Astrocyte (in vitro differentiated cells and primary cell): ENCODE measurements around the gene KRT72. TPM values are rescaled to one million over a fixed set of nuclear protein-coding genes. Genes with fewer than 3 reads are reported as not detected.

Experiments
- DNase-seq: peaks from one replicate; pipeline ENCODE4 v3.0.0-alpha.2; 2010; ENCODE audit warnings: low read depth
- FAIRE-seq: peaks from 2 replicates; lab custom pipeline; 2011; peaks lifted over from hg19 to GRCh38; lab: Jason Lieb, UNC
- H2AFZ ChIP-seq: 2 replicates; pipeline ENCODE4 v1.6.0; 2012; ENCODE audit warnings: low read depth, low read length, inconsistent platforms
- H3K27ac ChIP-seq: 2 replicates; pipeline ENCODE4 v1.5.1; 2011; ENCODE audit warnings: low read depth, low read length, inconsistent platforms
- H3K27me3 ChIP-seq: 2 replicates; pipeline ENCODE4 v1.6.0; 2011; ENCODE audit warnings: low read length, inconsistent platforms; ENCODE audit not compliant: insufficient read depth
- H3K36me3 ChIP-seq: 2 replicates; pipeline ENCODE4 v1.5.1; 2011; ENCODE audit warnings: low read length, inconsistent platforms; ENCODE audit not compliant: insufficient read depth
- H3K4me1 ChIP-seq: 2 replicates; pipeline ENCODE4 v1.5.1; 2011; ENCODE audit warnings: low read length, inconsistent platforms; ENCODE audit not compliant: insufficient read depth
- H3K4me2 ChIP-seq: 2 replicates; pipeline ENCODE4 v1.6.0; 2012; ENCODE audit warnings: low read length, inconsistent platforms
- H3K4me3 ChIP-seq: 2 replicates; pipeline ENCODE4 v1.5.1; 2011; ENCODE audit warnings: low read depth, mild to moderate bottlenecking, low read length, inconsistent platforms; ENCODE audit not compliant: insufficient read depth
- H3K79me2 ChIP-seq: 2 replicates; pipeline ENCODE4 v1.6.0; 2012; ENCODE audit warnings: mild to moderate bottlenecking, low read length, inconsistent platforms; ENCODE audit not compliant: insufficient read depth
- H3K9ac ChIP-seq: 2 replicates; pipeline ENCODE4 v1.6.0; 2012; ENCODE audit warnings: mild to moderate bottlenecking, low read length, inconsistent platforms
- H3K9me3 ChIP-seq: 2 replicates; pipeline ENCODE4 v1.5.1; 2012; ENCODE audit warnings: low read depth, mild to moderate bottlenecking, low read length, inconsistent platforms; ENCODE audit not compliant: insufficient read depth
- H4K20me1 ChIP-seq: 2 replicates; pipeline ENCODE4 v1.6.0; 2012; ENCODE audit warnings: low read length, inconsistent platforms; ENCODE audit not compliant: insufficient read depth
- H3K27ac Mint-ChIP-seq: one replicate; pipeline ENCODE4 v1.8.0; 2021; ENCODE audit warnings: mild to moderate bottlenecking, mixed read lengths; ENCODE audit not compliant: unreplicated experiment
- H3K27me3 Mint-ChIP-seq: one replicate; pipeline ENCODE4 v1.8.0; 2021; ENCODE audit warnings: low read depth, mixed read lengths; ENCODE audit not compliant: unreplicated experiment
- H3K36me3 Mint-ChIP-seq: one replicate; pipeline ENCODE4 v1.8.0; 2021; ENCODE audit warnings: low read depth, mixed read lengths; ENCODE audit not compliant: unreplicated experiment
- H3K4me1 Mint-ChIP-seq: one replicate; pipeline ENCODE4 v1.8.0; 2021; ENCODE audit warnings: low read depth, mixed read lengths; ENCODE audit not compliant: unreplicated experiment
- H3K4me3 Mint-ChIP-seq: one replicate; pipeline ENCODE4 v1.8.0; 2021; ENCODE audit warnings: mild to moderate bottlenecking, moderate library complexity, mixed read lengths; ENCODE audit not compliant: unreplicated experiment
- H3K9me3 Mint-ChIP-seq: one replicate; pipeline ENCODE4 v1.8.0; 2021; ENCODE audit warnings: mild to moderate bottlenecking, mixed read lengths; ENCODE audit not compliant: unreplicated experiment
- CTCF ChIP-seq: IDR thresholded peaks from 2 replicates; pipeline ENCODE4 v1.5.1; 2011; ENCODE audit warnings: low read depth, mild to moderate bottlenecking, inconsistent platforms, low read length, moderate library complexity; ENCODE audit not compliant: insufficient read depth
- EZH2 ChIP-seq: IDR thresholded peaks from 2 replicates; pipeline ENCODE4 v1.6.1; 2012; ENCODE audit warnings: mild to moderate bottlenecking, low read length, inconsistent platforms; ENCODE audit not compliant: insufficient read depth
- total RNA-seq: library from RNA; stranded (reverse); gene quantifications from 2 replicates; pipeline ENCODE4 v1.2.1, GENCODE V29; 2021

The KRT72 gene
- total RNA-seq, 1 donor from 2014 or later: not detected

GRCh38 chr12:52591521-52591920 lies 9.7 kb downstream of the KRT72 start:
- TF ChIP-seq CTCF: no peak
- TF ChIP-seq EZH2: no peak
- no peak overlapping the region for H3K4me3 Mint-ChIP-seq
- Histone ChIP-seq H3K4me3 (no peak overlapping the region), H3K36me3 (no peaks in the 10 kb centered on the region), H3K27me3 (peaks cover 11% of the 10 kb centered on the region), H3K79me2 (no peaks in the 10 kb centered on the region), H3K9ac (no peak overlapping the region), H3K4me2 (no peak overlapping the region), H3K9me3 (no peaks in the 10 kb centered on the region), H2AFZ (no peak overlapping the region), H4K20me1 (no peaks in the 10 kb centered on the region), H3K27ac (no peak overlapping the region), H3K4me1 (no peaks in the 10 kb centered on the region)
- peaks cover 53% of the 10 kb centered on the region for H3K27me3 Mint-ChIP-seq
- no peak overlapping the region for H3K27ac Mint-ChIP-seq
- no peaks in the 10 kb centered on the region for H3K4me1 Mint-ChIP-seq
- H3K36me3 Mint-ChIP-seq: peaks cover 1% of the 10 kb centered on the region
- peaks cover 12% of the 10 kb centered on the region for H3K9me3 Mint-ChIP-seq
- FAIRE-seq (no peak), DNase-seq (no peak)

- no peak for FAIRE-seq
- H3K27me3 Mint-ChIP-seq: peaks cover 66% of the 10 kb centered on the region
Measured at GRCh38 chr12:52590021-52590420, 11.2 kb downstream of the KRT72 start.

More at GRCh38 chr12:52590021-52590420, 11.2 kb downstream of the KRT72 start:
- Histone ChIP-seq H3K27ac (no peak overlapping the region), H3K36me3 (no peaks in the 10 kb centered on the region), H3K27me3 (peaks cover 11% of the 10 kb centered on the region), H3K9me3 (no peaks in the 10 kb centered on the region), H3K4me1 (no peaks in the 10 kb centered on the region), H3K4me2 (no peak overlapping the region), H3K9ac (no peak overlapping the region), H4K20me1 (no peaks in the 10 kb centered on the region), H3K79me2 (no peaks in the 10 kb centered on the region), H2AFZ (no peak overlapping the region), H3K4me3 (no peak overlapping the region)
- H3K4me3 Mint-ChIP-seq: no peak overlapping the region
- no peak for TF ChIP-seq CTCF
- no peak for TF ChIP-seq EZH2
- no peak overlapping the region for H3K27ac Mint-ChIP-seq
- H3K9me3 Mint-ChIP-seq: peaks cover 12% of the 10 kb centered on the region
- peaks cover 1% of the 10 kb centered on the region for H3K36me3 Mint-ChIP-seq
- no peaks in the 10 kb centered on the region for H3K4me1 Mint-ChIP-seq
- no peak for DNase-seq
